ENCODE data around the gene SWT1. TPM values are rescaled to one million over a fixed set of nuclear protein-coding genes. Genes with fewer than 3 reads are reported as not detected.

Gene SWT1
- total and polyA plus RNA-seq, 9 of the 15 experiments (the other 6 are each of a cell fraction or from before 2014, with no cell fraction given): 1.5 to 3.4 (median 2.3) TPM

DNA sequence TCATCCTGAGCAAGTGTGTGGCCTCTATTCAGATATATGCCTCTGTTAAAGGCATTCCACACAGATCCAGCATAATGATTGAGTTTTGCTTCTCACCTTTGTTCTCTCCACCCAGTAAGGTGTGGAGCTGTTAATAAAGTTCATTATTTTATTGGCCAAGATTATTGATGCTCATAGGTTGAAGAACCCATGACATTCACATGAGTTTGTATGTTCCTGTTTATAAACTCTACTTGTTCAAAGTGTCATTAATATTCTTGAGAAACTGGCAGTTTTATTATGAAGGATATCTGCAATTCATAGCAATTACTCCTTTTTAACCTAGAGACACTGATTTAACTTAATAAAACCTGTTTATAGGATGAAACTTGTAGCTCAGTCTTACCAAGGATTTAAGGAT, 138.1 kb downstream of the SWT1 start:
- no peaks in the 10 kb centered on the region for H3K79me2 ChIP-seq (ENCODE audit: control insufficient read depth, insufficient read depth, low read length)
- H4K20me1 ChIP-seq (replicated peaks; ENCODE audit: control insufficient read depth, insufficient read depth, low read length): no peaks in the 10 kb centered on the region
- peaks cover 63% of the 10 kb centered on the region for H3K36me3 ChIP-seq (ENCODE audit: control insufficient read depth, insufficient read depth, low read length)
- H3K9me3 ChIP-seq (replicated peaks; ENCODE audit: control insufficient read depth, insufficient read depth, low read depth, low read length): no peaks in the 10 kb centered on the region
- no peak overlapping the region for H3K27ac ChIP-seq (ENCODE audit: extremely low read depth, low read depth, low read length)
- H3K4me1 ChIP-seq (replicated peaks in 1 of 2; ENCODE audit: control insufficient read depth in 2 of 2, insufficient read depth in 2 of 2, low read length in 2 of 2): peaks cover 9 to 20% of the 10 kb centered on the region in 2 experiments; a peak in 3 of 5 replicates
- no peaks in the 10 kb centered on the region for H3K9me1 ChIP-seq (ENCODE audit: control insufficient read depth, insufficient read depth, low read length)
- FAIRE-seq: no peak
- ChIA-PET POLR2A (interaction anchor here (0.7 kb wide), 1 partner anchor 260 kb away, joined by 3 read pairs; no protein-coding TSS in a partner anchor), CTCF (ENCODE audit: low intra/inter-chr PET ratio) (interaction anchor here (0.6 kb wide), 1 partner anchor 205 kb away, joined by 3 read pairs; no protein-coding TSS in a partner anchor)
- BruUV-seq (replicated peaks): no TSS peak
- no peak for DNase-seq (ENCODE audit: extremely low read depth in 1 of 4, low spot score in 3 of 4)
- in situ Hi-C loops (cut with MboI) (no loop called here), intact Hi-C loops (cut with micrococcal nuclease) (no loop called here)
- H3K4me3 ChIP-seq: no peak overlapping the region
- ATAC-seq: no peak
- H3K9ac ChIP-seq (ENCODE audit: insufficient read depth in 1 of 2, low read depth in 2 of 2, low read length in 2 of 2): no peak overlapping the region
- no peak overlapping the region for H3K4me2 ChIP-seq (ENCODE audit: insufficient read depth, low read length)
- H3K27me3 ChIP-seq (ENCODE audit: control insufficient read depth in 2 of 2, insufficient read depth in 2 of 2, low read length in 2 of 2): no peaks in the 10 kb centered on the region
- no peak overlapping the region for H2AFZ ChIP-seq (ENCODE audit: low read depth, low read length)
- TF ChIP-seq CHD7 (IDR thresholded peaks at IDR 0.05; ENCODE audit: low read depth, low read length): no peak
- TF ChIP-seq ZNF57 (CRISPR knock-in tag; IDR thresholded peaks at IDR 0.05): no peak
- TF ChIP-seq EGR1 (conservative IDR thresholded peaks at IDR 0.05): no peak
- no peak for TF ChIP-seq MYC (IDR thresholded peaks at IDR 0.05; ENCODE audit: low read depth, low read length)
- no peak for TF ChIP-seq MYC (CRISPR knock-in tag; IDR thresholded peaks at IDR 0.05; ENCODE audit: borderline replicate concordance, low read depth)
- TF ChIP-seq ATF7 (IDR thresholded peaks at IDR 0.05): no peak
- TF ChIP-seq CAMTA2 (CRISPR knock-in tag; conservative IDR thresholded peaks at IDR 0.05): no peak
- TF ChIP-seq KLF13 (tag; IDR thresholded peaks at IDR 0.05; ENCODE audit: borderline replicate concordance, low read depth): no peak
- no peak for TF ChIP-seq E2F5 (CRISPR knock-in tag; IDR thresholded peaks at IDR 0.05)
- no peak for TF ChIP-seq HMBOX1 (IDR thresholded peaks at IDR 0.05)
- TF ChIP-seq NCOA1 (IDR thresholded peaks at IDR 0.05; ENCODE audit: low read depth): no peak
